Measurements from ENCODE around the gene PPFIA4.

PPFIA4 gene

GRCh38 chr1:203076031-203076511 lies 49.8 kb downstream of the PPFIA4 start:
- no peak for DNase-seq (ENCODE audit: insufficient read length, low spot score)
- TF ChIP-seq TAF1 (IDR thresholded peaks at IDR 0.05; ENCODE audit: low read depth, low read length), result no peak
- TF ChIP-seq POLR2A (IDR thresholded peaks at IDR 0.05; ENCODE audit: low read depth, low read length), result no peak
- no peak for TF ChIP-seq SPI1 (IDR thresholded peaks at IDR 0.05; ENCODE audit: low read depth, low read length)
- TF ChIP-seq POU2F2 (IDR thresholded peaks at IDR 0.05; ENCODE audit: low read depth, low read length), result no peak
- TF ChIP-seq POLR2AphosphoS5 (IDR thresholded peaks at IDR 0.05; ENCODE audit: low read depth, low read length), result no peak
- TF ChIP-seq PAX5 (IDR thresholded peaks at IDR 0.05; ENCODE audit: insufficient read depth, low read length, severe bottlenecking), result no peak
- FAIRE-seq, result peak; percentile 35

- DNase-seq (ENCODE audit: insufficient read length, low spot score) (no peak), FAIRE-seq (no peak)
- TF ChIP-seq POLR2A (IDR thresholded peaks at IDR 0.05; ENCODE audit: low read depth, low read length) (no peak), POLR2AphosphoS5 (IDR thresholded peaks at IDR 0.05; ENCODE audit: low read depth, low read length) (no peak), TAF1 (IDR thresholded peaks at IDR 0.05; ENCODE audit: low read depth, low read length) (no peak), PAX5 (IDR thresholded peaks at IDR 0.05; ENCODE audit: insufficient read depth, low read length, severe bottlenecking) (no peak), POU2F2 (IDR thresholded peaks at IDR 0.05; ENCODE audit: low read depth, low read length) (no peak), SPI1 (IDR thresholded peaks at IDR 0.05; ENCODE audit: low read depth, low read length) (no peak)
Observed at GRCh38 chr1:203077367-203077766, 51.1 kb downstream of the PPFIA4 start.

DNA sequence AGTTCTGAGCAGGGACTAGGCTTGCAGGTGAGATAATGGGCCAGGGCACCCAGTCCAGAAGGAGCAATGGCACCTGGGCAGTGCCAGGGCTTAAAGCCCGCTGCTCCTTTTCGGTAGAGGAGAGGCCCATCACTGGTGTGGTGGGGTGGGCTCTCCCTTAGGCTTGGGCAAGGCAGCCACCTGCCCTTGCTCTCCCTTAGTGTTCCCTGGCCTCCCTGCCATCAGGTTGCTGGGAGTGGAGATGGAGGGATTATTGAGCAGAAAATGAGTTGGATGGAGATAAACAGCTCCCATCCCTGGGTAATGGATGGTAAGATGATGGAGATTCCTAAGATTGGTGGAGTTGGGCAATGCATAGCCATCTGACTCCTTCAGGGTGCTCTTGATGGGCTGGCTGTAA lies 51.7 kb downstream of the PPFIA4 start:
- DNase-seq (ENCODE audit: insufficient read length, low spot score) (no peak), FAIRE-seq (no peak)
- TF ChIP-seq POU2F2 (IDR thresholded peaks at IDR 0.05; ENCODE audit: low read depth, low read length) (no peak), PAX5 (IDR thresholded peaks at IDR 0.05; ENCODE audit: insufficient read depth, low read length, severe bottlenecking) (no peak), TAF1 (IDR thresholded peaks at IDR 0.05; ENCODE audit: low read depth, low read length) (no peak), SPI1 (IDR thresholded peaks at IDR 0.05; ENCODE audit: low read depth, low read length) (no peak), POLR2AphosphoS5 (IDR thresholded peaks at IDR 0.05; ENCODE audit: low read depth, low read length) (no peak), POLR2A (IDR thresholded peaks at IDR 0.05; ENCODE audit: low read depth, low read length) (no peak)

DNA sequence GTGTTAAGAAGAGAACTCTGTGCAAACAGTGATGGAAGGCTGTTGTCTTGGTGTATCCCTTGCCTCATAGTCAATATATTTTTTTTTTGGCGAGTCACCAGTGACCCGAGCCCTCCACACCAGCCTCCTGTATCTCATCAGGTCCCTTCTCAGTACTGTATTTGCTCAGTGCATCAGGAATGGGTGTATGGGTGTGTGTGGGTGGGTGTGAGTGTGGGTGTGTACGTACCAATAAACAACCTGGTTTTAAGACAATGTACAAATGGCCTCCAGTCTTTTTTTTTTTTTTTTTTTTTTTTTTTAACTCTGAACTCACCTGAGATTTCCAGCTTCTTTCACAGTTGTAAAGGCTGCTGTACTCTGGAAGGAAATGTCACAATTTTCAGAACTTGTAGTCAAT lies 52.2 kb downstream of the PPFIA4 start:
- no peak for FAIRE-seq
- TF ChIP-seq POLR2AphosphoS5 (IDR thresholded peaks at IDR 0.05; ENCODE audit: low read depth, low read length) (no peak), PAX5 (IDR thresholded peaks at IDR 0.05; ENCODE audit: insufficient read depth, low read length, severe bottlenecking) (no peak), POLR2A (IDR thresholded peaks at IDR 0.05; ENCODE audit: low read depth, low read length) (no peak), POU2F2 (IDR thresholded peaks at IDR 0.05; ENCODE audit: low read depth, low read length) (no peak), SPI1 (IDR thresholded peaks at IDR 0.05; ENCODE audit: low read depth, low read length) (no peak), TAF1 (IDR thresholded peaks at IDR 0.05; ENCODE audit: low read depth, low read length) (no peak)
- DNase-seq (ENCODE audit: insufficient read length, low spot score), result no peak

- DNase-seq (ENCODE audit: insufficient read length, low spot score) (no peak), FAIRE-seq (no peak)
- no peak for TF ChIP-seq POLR2A (IDR thresholded peaks at IDR 0.05; ENCODE audit: low read depth, low read length)
- TF ChIP-seq SPI1 (IDR thresholded peaks at IDR 0.05; ENCODE audit: low read depth, low read length), result no peak
- no peak for TF ChIP-seq POU2F2 (IDR thresholded peaks at IDR 0.05; ENCODE audit: low read depth, low read length)
- no peak for TF ChIP-seq TAF1 (IDR thresholded peaks at IDR 0.05; ENCODE audit: low read depth, low read length)
- TF ChIP-seq PAX5 (IDR thresholded peaks at IDR 0.05; ENCODE audit: insufficient read depth, low read length, severe bottlenecking), result no peak
- no peak for TF ChIP-seq POLR2AphosphoS5 (IDR thresholded peaks at IDR 0.05; ENCODE audit: low read depth, low read length)
Observed at GRCh38 chr1:203080456-203080855, 54.2 kb downstream of the PPFIA4 start.

DNA sequence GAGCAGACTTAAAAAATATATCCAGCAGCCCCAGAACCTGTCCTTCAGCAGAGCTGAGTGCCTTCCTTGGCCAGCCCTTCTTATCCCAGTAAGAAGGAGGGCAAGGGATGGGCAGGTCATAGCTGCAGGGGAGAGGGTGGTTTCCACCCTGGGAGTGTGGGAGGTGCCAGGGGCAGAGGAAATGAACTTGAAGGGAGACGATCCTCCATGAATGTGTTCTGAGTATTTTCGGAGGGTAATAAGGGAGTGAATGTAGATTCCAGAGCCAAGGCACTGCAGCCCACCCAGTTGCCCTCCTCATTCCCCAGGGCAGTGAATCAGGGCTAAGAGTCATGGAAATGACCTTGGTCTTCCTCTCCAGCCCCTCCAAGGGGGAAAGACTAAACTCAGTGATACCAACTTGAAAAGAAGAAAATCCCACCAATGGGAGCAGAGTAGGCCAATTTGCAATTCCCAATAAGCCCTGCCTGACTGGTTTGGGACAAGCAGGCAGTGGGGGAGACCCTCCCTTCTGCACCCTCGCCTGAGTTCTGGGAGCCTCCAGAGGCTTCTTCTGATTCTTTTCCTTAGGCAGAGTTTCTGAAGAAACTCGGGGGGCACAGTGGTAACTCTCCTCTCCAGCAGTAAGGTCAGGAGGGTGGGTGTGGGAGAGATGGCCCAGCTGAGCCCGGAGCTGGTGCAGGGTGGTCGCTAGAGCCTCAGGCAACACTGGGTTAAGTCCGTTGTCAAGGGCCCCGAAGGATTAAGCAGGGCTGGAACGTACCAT lies 55.4 kb downstream of the PPFIA4 start:
- TF ChIP-seq POU2F2 (IDR thresholded peaks at IDR 0.05; ENCODE audit: low read depth, low read length), result no peak
- TF ChIP-seq PAX5 (IDR thresholded peaks at IDR 0.05; ENCODE audit: insufficient read depth, low read length, severe bottlenecking), result no peak
- TF ChIP-seq POLR2A (IDR thresholded peaks at IDR 0.05; ENCODE audit: low read depth, low read length), result no peak
- no peak for TF ChIP-seq TAF1 (IDR thresholded peaks at IDR 0.05; ENCODE audit: low read depth, low read length)
- TF ChIP-seq SPI1 (IDR thresholded peaks at IDR 0.05; ENCODE audit: low read depth, low read length), result no peak
- no peak for TF ChIP-seq POLR2AphosphoS5 (IDR thresholded peaks at IDR 0.05; ENCODE audit: low read depth, low read length)
- DNase-seq (ENCODE audit: insufficient read length, low spot score), result no peak
- no peak for FAIRE-seq

DNA sequence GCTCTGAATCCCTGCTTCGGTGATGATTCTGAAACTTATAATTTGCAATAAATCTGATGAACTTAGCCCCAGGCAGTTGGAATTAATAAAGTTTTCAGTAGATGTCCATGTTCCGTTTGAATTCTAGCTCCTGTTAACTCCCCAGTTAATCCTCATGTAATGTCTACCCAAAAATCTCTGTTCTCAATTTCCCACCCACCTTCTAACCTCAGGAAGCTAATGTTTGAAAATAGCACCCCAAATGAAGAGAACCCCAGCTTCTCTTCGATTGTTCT lies 55.9 kb downstream of the PPFIA4 start:
- TF ChIP-seq POLR2AphosphoS5 (IDR thresholded peaks at IDR 0.05; ENCODE audit: low read depth, low read length), result no peak
- FAIRE-seq (no peak), DNase-seq (ENCODE audit: insufficient read length, low spot score) (no peak)

DNA sequence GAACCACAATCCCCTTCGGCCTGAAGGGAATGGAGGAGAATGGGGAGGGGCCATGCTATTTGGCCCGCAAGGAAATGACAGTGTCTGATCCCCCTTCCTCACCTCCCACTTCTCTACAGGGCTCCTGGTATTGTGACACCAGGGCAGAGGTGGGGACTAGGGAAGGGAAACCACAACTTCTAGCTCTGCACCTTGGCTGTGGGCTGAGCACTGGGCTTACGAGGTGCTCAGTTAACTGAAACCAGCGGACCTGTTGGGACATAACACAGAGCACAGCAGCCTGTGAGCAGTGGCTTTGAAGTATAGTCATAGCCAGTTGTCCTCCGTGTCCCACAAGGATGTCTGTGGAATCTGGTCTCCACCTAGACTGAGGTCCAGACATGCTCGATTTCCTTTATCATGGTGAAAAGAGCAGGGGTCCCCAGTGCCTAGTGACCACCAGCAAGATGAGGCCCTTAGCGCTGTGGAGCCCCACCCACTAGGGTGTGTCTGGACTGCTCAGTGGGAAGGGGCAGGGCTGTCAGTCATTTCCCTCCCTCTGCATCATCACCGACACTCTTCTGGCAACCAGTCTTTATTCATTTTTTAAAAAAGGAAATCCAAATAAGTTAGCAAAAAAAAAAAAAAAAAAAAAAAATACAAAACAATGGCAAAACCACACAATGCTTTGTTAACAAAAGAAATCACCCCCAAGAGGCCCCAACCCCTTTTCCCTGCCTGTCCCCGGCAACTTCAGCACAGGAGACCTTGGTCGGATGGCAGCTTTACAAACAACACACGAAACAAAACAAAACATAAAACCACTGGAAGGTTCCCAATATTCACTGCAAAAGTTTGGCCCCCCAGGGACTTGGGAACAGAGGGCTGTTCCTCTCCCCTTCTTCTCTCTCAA lies 56.5 kb downstream of the PPFIA4 start:
- TF ChIP-seq SPI1 (IDR thresholded peaks at IDR 0.05; ENCODE audit: low read depth, low read length) (no peak), POU2F2 (IDR thresholded peaks at IDR 0.05; ENCODE audit: low read depth, low read length) (no peak), POLR2AphosphoS5 (IDR thresholded peaks at IDR 0.05; ENCODE audit: low read depth, low read length) (no peak), POLR2A (IDR thresholded peaks at IDR 0.05; ENCODE audit: low read depth, low read length) (no peak), TAF1 (IDR thresholded peaks at IDR 0.05; ENCODE audit: low read depth, low read length) (no peak), PAX5 (IDR thresholded peaks at IDR 0.05; ENCODE audit: insufficient read depth, low read length, severe bottlenecking) (no peak)
- DNase-seq (ENCODE audit: insufficient read length, low spot score) (no peak), FAIRE-seq (no peak)

GRCh38 chr1:203083463-203083921 lies 57.2 kb downstream of the PPFIA4 start:
- TF ChIP-seq POU2F2 (IDR thresholded peaks at IDR 0.05; ENCODE audit: low read depth, low read length), result no peak
- TF ChIP-seq POLR2AphosphoS5 (IDR thresholded peaks at IDR 0.05; ENCODE audit: low read depth, low read length), result no peak
- TF ChIP-seq SPI1 (IDR thresholded peaks at IDR 0.05; ENCODE audit: low read depth, low read length), result no peak
- no peak for TF ChIP-seq PAX5 (IDR thresholded peaks at IDR 0.05; ENCODE audit: insufficient read depth, low read length, severe bottlenecking)
- TF ChIP-seq POLR2A (IDR thresholded peaks at IDR 0.05; ENCODE audit: low read depth, low read length), result no peak
- no peak for TF ChIP-seq TAF1 (IDR thresholded peaks at IDR 0.05; ENCODE audit: low read depth, low read length)
- no peak for FAIRE-seq

More at GRCh38 chr1:203083463-203083921, 57.2 kb downstream of the PPFIA4 start:
- DNase-seq (ENCODE audit: insufficient read length, low spot score), result no peak
